Stomach (tissue), 4 donors: Measurements from ENCODE around the gene SPATA20.
A peak's percentile ranks its signal among the peaks of the same experiment; 100 is the strongest.

Experiments
- CTCF ChIP-seq, 7 experiments: fragments of 450-650 bp in 4 of 7; fragments of 200-600 bp in 3 of 7; sonication (generic) in 3 of 7; IDR thresholded peaks; one replicate each; pipeline ENCODE4 v1.5.1; 2016 to 2019; ENCODE audit warnings: antibody characterized with exemption in 7 of 7, control low read depth in 2 of 7, mild to moderate bottlenecking in 1 of 7
- EP300 ChIP-seq: sonication (generic); formaldehyde crosslinking; IDR thresholded peaks from one replicate; pipeline ENCODE4 v1.6.1; 2017; ENCODE audit warnings: antibody characterized with exemption
- POLR2A ChIP-seq, 4 donors: fragments of 450-650 bp; IDR thresholded peaks; one replicate each; pipeline ENCODE4 v1.6.1; 2016; ENCODE audit warnings: antibody characterized with exemption in 4 of 4, control low read depth in 2 of 4, mild to moderate bottlenecking in 1 of 4, moderate library complexity in 1 of 4
- POLR2AphosphoS5 ChIP-seq, 3 donors: sonication (generic); formaldehyde crosslinking; IDR thresholded peaks; one replicate each; pipeline ENCODE4 v1.6.1; 2016; ENCODE audit warnings: antibody characterized with exemption in 3 of 3

- TF ChIP-seq CTCF (IDR thresholded peaks at IDR 0.05), result peak in 5 of 7 experiments; percentile 94 to 98 (median 97)
- TF ChIP-seq EP300, result no peak
- peak in 1 of 4 donors; percentile 22 for TF ChIP-seq POLR2A (IDR thresholded peaks at IDR 0.05)
- peak; percentile 75 to 93 (median 87) for TF ChIP-seq POLR2AphosphoS5 (IDR thresholded peaks at IDR 0.05)
These were observed at the start of gene SPATA20 for GRCh38 chr17:50547035-50547735.
